Esophagus muscularis mucosa (tissue), 4 donors: Measurements from ENCODE around the gene BBOX1. TPM values are rescaled to one million over a fixed set of nuclear protein-coding genes. Genes with fewer than 3 reads are reported as not detected.
"Not testable (repeated sequence)": the region's sequence is repeated elsewhere in the genome, so short reads cannot be mapped to it uniquely, and the experiment has no call there.

Source experiments
- DNase-seq: peaks from one replicate; pipeline ENCODE4 v3.0.0-alpha.2; 2017; ENCODE audit errors: extremely low spot score
- H3K27ac ChIP-seq, 4 donors: fragments of 200-600 bp; sonication (generic); replicated peaks in 1 of 4; 1 replicate in 3 of 4; 2 replicates in 1 of 4; pipeline ENCODE4 v1.5.1; 2016 to 2019; ENCODE audit warnings: mild to moderate bottlenecking in 1 of 4
- H3K27me3 ChIP-seq, 4 donors: fragments of 200-600 bp; sonication (generic); one replicate each; pipeline versions ENCODE4 v1.5.1 to v1.6.0; 2016 to 2019
- H3K36me3 ChIP-seq, 4 donors: fragments of 200-600 bp; sonication (generic); one replicate each; pipeline ENCODE4 v1.5.1; 2016 to 2019
- H3K4me1 ChIP-seq, 4 donors: fragments of 200-600 bp; sonication (generic); one replicate each; pipeline ENCODE4 v1.5.1; 2016 to 2019
- H3K4me3 ChIP-seq, 4 donors: fragments of 200-600 bp; sonication (generic); 1 replicate in 2 of 4; 2 replicates in 2 of 4; pipeline ENCODE4 v1.5.1; 2016 to 2019; ENCODE audit warnings: mild to moderate bottlenecking in 4 of 4, moderate library complexity in 1 of 4
- H3K9me3 ChIP-seq, 4 donors: fragments of 200-600 bp; sonication (generic); 1 replicate in 3 of 4; 2 replicates in 1 of 4; pipeline ENCODE4 v1.5.1; 2016 to 2019
- CTCF ChIP-seq, 3 experiments: fragments of 200-600 bp in 2 of 3; fragments of 450-650 bp in 1 of 3; sonication (generic) in 2 of 3; IDR thresholded peaks; one replicate each; pipeline ENCODE4 v1.5.1; 2017 to 2019; ENCODE audit warnings: antibody characterized with exemption in 3 of 3, mild to moderate bottlenecking in 2 of 3, moderate library complexity in 1 of 3
- EP300 ChIP-seq: sonication (generic); formaldehyde crosslinking; IDR thresholded peaks from one replicate; pipeline ENCODE4 v1.6.1; 2017; ENCODE audit warnings: antibody characterized with exemption
- POLR2A ChIP-seq: fragments of 450-650 bp; IDR thresholded peaks from one replicate; pipeline ENCODE4 v1.6.1; 2017; ENCODE audit warnings: antibody characterized with exemption, moderate library complexity, mild to moderate bottlenecking, low read depth
- POLR2AphosphoS5 ChIP-seq, 2 donors: sonication (generic); formaldehyde crosslinking; IDR thresholded peaks; one replicate each; pipeline ENCODE4 v1.6.1; 2017; ENCODE audit warnings: antibody characterized with exemption in 2 of 2
- WGBS: methylation state at CpG from one replicate; pipeline ENCODE4 v1.1.5; 2018; 5-methylcytosine and 5-hydroxymethylcytosine counted together
- intact Hi-C: fragments of 100-400 bp; cut with DNase I; formaldehyde crosslinking; loops from one replicate; pipeline ENCODE4 v1.15.1; 2023
- total RNA-seq, 4 donors: library from RNA; depleted of rRNA; stranded (reverse); fragments of >200 nt; gene quantifications; one replicate each; pipeline versions ENCODE4 v1.1.0 to v1.2.1, GENCODE V29; 2016

The BBOX1 gene
- total RNA-seq, 4 donors from 2014 or later, result 0.50 TPM; not detected in 3

GRCh38 chr11:27129686-27130085 lies 89.1 kb downstream of the BBOX1 start:
- TF ChIP-seq POLR2A (no peak), CTCF (IDR thresholded peaks at IDR 0.05) (no peak), POLR2AphosphoS5 (IDR thresholded peaks at IDR 0.05) (no peak), EP300 (no peak)
- no peak overlapping the region for H3K27ac ChIP-seq
- intact Hi-C loops, result loop anchor here (10.0 kb wide), 1 partner anchor 375 kb away; no protein-coding TSS in a partner anchor
- no peak overlapping the region for H3K4me3 ChIP-seq
- H3K4me1 ChIP-seq, result peaks cover 0 to 12% (median 3%) of the 10 kb centered on the region in 4 donors
- no peak for DNase-seq
- no peaks in the 10 kb centered on the region for H3K9me3 ChIP-seq
- no peaks in the 10 kb centered on the region for H3K36me3 ChIP-seq
- H3K27me3 ChIP-seq, result no peaks in the 10 kb centered on the region

- intact Hi-C loops, result no loop called here
- Histone ChIP-seq H3K27me3 (no peaks in the 10 kb centered on the region), H3K4me1 (peaks cover 0 to 12% (median 3%) of the 10 kb centered on the region in 4 donors), H3K4me3 (no peak overlapping the region), H3K36me3 (no peaks in the 10 kb centered on the region), H3K27ac (no peak overlapping the region), H3K9me3 (peaks cover 0 to 3% (median 0%) of the 10 kb centered on the region in 4 donors)
- no peak for TF ChIP-seq CTCF (IDR thresholded peaks at IDR 0.05)
- TF ChIP-seq EP300, result no peak
- TF ChIP-seq POLR2A, result no peak
- no peak for TF ChIP-seq POLR2AphosphoS5 (IDR thresholded peaks at IDR 0.05)
- no peak for DNase-seq
These were observed 90.2 kb downstream of the BBOX1 start for GRCh38 chr11:27130806-27131205.

GRCh38 chr11:27135924-27136329 lies 95.3 kb downstream of the BBOX1 start:
- H3K4me1 ChIP-seq, result peaks cover 0 to 16% (median 12%) of the 10 kb centered on the region in 4 donors
- H3K9me3 ChIP-seq, H3K27me3 ChIP-seq, H3K36me3 ChIP-seq, DNase-seq, intact Hi-C loops, H3K27ac ChIP-seq, H3K4me3 ChIP-seq: not testable (repeated sequence)
- WGBS, result 84% methylated on average over 8 of the region's 8 CpGs

- H3K4me1 ChIP-seq, result peaks cover 0 to 16% (median 10%) of the 10 kb centered on the region in 4 donors
- intact Hi-C loops, result no loop called here
- H3K27me3 ChIP-seq, result no peaks in the 10 kb centered on the region
- H3K9me3 ChIP-seq, result peaks cover 0 to 19% (median 3%) of the 10 kb centered on the region in 4 donors
- H3K27ac ChIP-seq, result no peak overlapping the region
- no peaks in the 10 kb centered on the region for H3K36me3 ChIP-seq
- TF ChIP-seq POLR2A (no peak), EP300 (no peak)
- H3K4me3 ChIP-seq, result no peak overlapping the region
- DNase-seq, result no peak
These were observed 98.1 kb downstream of the BBOX1 start for GRCh38 chr11:27138716-27139115.

- H3K27me3 ChIP-seq, result no peaks in the 10 kb centered on the region
- DNase-seq, result no peak
- no peak overlapping the region for H3K4me3 ChIP-seq
- TF ChIP-seq POLR2A (no peak), EP300 (no peak), POLR2AphosphoS5 (IDR thresholded peaks at IDR 0.05) (no peak), CTCF (IDR thresholded peaks at IDR 0.05) (no peak)
- no peak overlapping the region for H3K27ac ChIP-seq
- H3K36me3 ChIP-seq, result no peaks in the 10 kb centered on the region
- intact Hi-C loops, result no loop called here
- peaks cover 0 to 19% (median 3%) of the 10 kb centered on the region in 4 donors for H3K9me3 ChIP-seq
- H3K4me1 ChIP-seq, result peaks cover 0 to 16% (median 10%) of the 10 kb centered on the region in 4 donors
These were observed 99.2 kb downstream of the BBOX1 start for GRCh38 chr11:27139742-27140367.

GRCh38 chr11:27141576-27141975 lies 101.0 kb downstream of the BBOX1 start:
- intact Hi-C loops, result no loop called here
- Histone ChIP-seq H3K4me3 (no peak overlapping the region), H3K27me3 (no peaks in the 10 kb centered on the region), H3K4me1 (peaks cover 0 to 16% (median 10%) of the 10 kb centered on the region in 4 donors), H3K36me3 (no peaks in the 10 kb centered on the region), H3K9me3 (peaks cover 0 to 12% (median 3%) of the 10 kb centered on the region in 4 donors), H3K27ac (no peak overlapping the region)
- TF ChIP-seq EP300 (no peak), POLR2AphosphoS5 (IDR thresholded peaks at IDR 0.05) (no peak), CTCF (IDR thresholded peaks at IDR 0.05) (no peak), POLR2A (no peak)
- DNase-seq, result no peak
- WGBS, result 96% methylated on average over 1 of the region's 1 CpG
